CD4-positive, alpha-beta T cell treated with Interleukin-15 for 4 hours (primary cell): Measurements from ENCODE around the gene CNKSR2.

Experiments used
- DNase-seq: peaks from one replicate; pipeline ENCODE4 v3.0.0-alpha.2; 2020; ENCODE audit warnings: low spot score

CNKSR2 gene

DNA sequence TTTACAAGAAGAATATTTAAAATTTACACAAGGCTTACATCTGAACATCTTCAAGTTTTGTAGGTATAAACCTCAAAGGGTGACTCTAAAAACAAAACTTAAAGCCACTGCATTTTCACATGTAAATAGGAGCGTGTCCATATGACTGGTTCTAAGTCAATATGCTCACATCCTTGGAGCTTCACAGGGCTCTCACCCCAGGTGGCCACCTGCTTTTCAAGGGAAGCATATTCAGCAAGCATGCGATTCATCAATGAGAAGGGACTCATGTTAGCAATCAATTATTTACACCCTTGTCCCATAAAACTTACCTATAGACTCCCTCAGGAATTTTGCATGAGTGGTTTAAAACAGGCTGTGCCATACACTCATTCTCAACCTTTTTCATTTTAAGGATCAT is 301.7 kb downstream of the CNKSR2 start:
- DNase-seq: no peak

DNA sequence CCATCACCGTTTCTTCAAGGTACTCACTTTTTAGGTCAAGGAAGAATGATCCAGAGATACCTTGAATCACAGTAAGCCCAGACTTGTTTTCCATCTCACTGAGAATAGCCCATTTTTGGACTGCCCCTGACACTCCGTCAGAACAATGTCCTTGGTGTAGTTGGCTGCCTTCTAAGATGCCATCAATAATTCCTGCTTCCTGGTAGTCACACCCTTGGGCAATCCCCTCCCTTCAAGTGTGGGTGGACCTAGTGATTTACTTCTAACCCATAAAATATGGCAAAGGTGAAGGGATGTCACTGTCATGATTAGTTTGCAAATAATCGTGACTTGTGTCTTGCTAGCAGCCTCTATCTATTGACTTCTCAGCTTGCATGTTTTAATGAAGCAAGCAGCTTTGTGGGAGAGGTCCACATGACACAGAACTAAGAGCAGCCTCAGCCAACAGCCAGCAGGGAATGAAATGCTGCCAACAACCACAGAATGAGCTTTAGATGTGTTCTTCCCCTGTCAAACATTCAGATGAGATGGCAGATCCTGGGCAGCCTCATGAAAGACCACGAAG is 303.9 kb downstream of the CNKSR2 start:
- DNase-seq: no peak

- DNase-seq: no peak
These were observed 309.7 kb downstream of the CNKSR2 start for GRCh38 chrX:21683941-21684340.

GRCh38 chrX:21691512-21692018 is 317.3 kb downstream of the CNKSR2 start:
- DNase-seq: no peak

GRCh38 chrX:21698272-21698671 is 324.1 kb downstream of the CNKSR2 start:
- no peak for DNase-seq

DNA sequence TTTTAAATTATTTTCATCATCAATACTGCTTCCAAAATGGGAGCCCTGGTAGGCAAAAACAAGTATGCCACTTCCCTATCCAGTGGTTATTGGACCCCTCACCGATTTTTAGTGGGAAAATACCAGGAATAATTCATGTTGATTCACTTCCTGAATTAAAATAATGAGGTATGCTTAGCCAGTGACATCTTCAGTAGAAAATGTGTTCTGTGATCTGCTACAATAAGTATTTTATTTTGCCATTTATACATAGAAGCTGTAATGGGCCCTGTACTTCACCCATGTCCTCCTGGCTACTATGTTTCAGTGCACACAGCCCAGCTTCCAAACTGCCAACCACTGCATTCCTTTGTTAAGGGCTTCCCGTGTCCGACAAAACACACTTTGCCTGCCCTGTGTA is 324.9 kb downstream of the CNKSR2 start:
- no peak for DNase-seq

DNA sequence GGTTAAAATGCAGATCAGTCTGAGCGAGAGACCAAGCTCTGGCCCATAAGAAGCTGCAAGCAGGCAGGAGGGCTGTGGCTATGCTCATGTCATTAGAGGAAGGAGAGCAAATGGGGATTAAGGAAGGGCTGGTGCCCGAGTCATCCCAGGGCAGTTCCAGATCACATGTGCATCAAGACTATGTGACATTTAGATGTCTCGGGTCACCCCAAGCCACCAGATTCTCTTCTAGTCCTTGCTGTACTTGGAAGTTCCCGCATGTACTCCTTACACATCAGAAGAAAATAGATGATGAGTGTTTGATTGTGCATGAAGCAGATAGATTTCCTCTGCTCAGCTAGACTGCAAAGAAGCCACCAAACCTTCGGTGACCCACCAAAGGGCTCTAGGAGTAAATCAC is 326.1 kb downstream of the CNKSR2 start:
- no peak for DNase-seq

GRCh38 chrX:21700967-21701366 is 326.7 kb downstream of the CNKSR2 start:
- no peak for DNase-seq

DNA sequence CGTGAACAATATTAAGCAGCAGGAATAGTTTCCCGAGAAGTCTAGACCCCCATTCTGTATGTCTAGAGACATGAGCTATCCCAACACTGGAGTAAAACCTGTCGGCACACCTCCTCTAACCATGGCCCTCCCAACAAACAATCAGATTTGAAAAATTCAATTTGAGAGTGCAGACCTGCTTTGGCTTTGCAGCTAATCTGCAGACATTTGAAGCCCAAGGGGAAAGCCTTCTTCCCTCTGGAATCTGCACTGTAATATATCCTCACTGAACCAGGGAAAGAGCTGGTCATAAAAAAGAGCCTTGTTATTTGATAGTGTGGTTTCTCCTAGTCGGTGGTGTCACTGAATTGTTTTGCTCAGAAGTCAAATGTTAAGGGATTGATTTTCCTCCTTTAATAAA is 328.5 kb downstream of the CNKSR2 start:
- DNase-seq: no peak
